H1 (cell line): ENCODE data around the gene POP5. TPM values are rescaled to one million over a fixed set of nuclear protein-coding genes. Genes with fewer than 3 reads are reported as not detected.

Experiments used
- CTCF ChIA-PET: fragments of 300-600 bp; sonication (Branson Sonifier 250); formaldehyde crosslinking; loops from one replicate; lab custom pipeline; 2021; ENCODE audit not compliant: partially characterized antibody; lab: Charles Lee
- POLR2A ChIA-PET: fragments of 300-600 bp; sonication (Branson Sonifier 250); formaldehyde crosslinking; loops from one replicate; lab custom pipeline; 2021; ENCODE audit warnings: inconsistent platforms; ENCODE audit not compliant: partially characterized antibody; lab: Charles Lee
- DNase-seq, 2 experiments: peaks; one replicate each; pipeline versions ENCODE4 v3.0.0 to v3.0.0-alpha.2; 2010 to 2022; ENCODE audit warnings: low spot score in 2 of 2, low read depth in 1 of 2, mixed read lengths in 1 of 2
- FAIRE-seq: peaks from 2 replicates; lab custom pipeline; 2011; peaks lifted over from hg19 to GRCh38; lab: Jason Lieb, UNC
- H2AFZ ChIP-seq: 2 replicates; pipeline ENCODE4 v1.8.1; 2012; ENCODE audit warnings: low read length, inconsistent platforms
- H2AK5ac ChIP-seq: 2 replicates; pipeline ENCODE4 v1.6.1; 2013; ENCODE audit warnings: low read depth, low read length
- H2BK120ac ChIP-seq: replicated peaks from 2 replicates; pipeline ENCODE3; 2013; ENCODE audit warnings: low read depth, low read length, inconsistent platforms
- H2BK12ac ChIP-seq: 2 replicates; pipeline ENCODE4 v1.6.1; 2013; ENCODE audit warnings: low read depth, low read length
- H2BK15ac ChIP-seq: 2 replicates; pipeline ENCODE4 v1.6.1; 2013; ENCODE audit warnings: low read length
- H2BK20ac ChIP-seq: 2 replicates; pipeline ENCODE4 v1.6.1; 2013; ENCODE audit warnings: low read length
- H2BK5ac ChIP-seq: 2 replicates; pipeline ENCODE4 v1.6.1; 2013; ENCODE audit warnings: low read depth, low read length
- H3K14ac ChIP-seq: 2 replicates; pipeline ENCODE4 v1.6.1; 2013; ENCODE audit warnings: inconsistent platforms; ENCODE audit not compliant: insufficient read length
- H3K18ac ChIP-seq: 2 replicates; pipeline ENCODE4 v1.6.1; 2013; ENCODE audit warnings: low read length; ENCODE audit errors: extremely low read depth
- H3K23ac ChIP-seq: 2 replicates; pipeline ENCODE4 v1.6.1; 2013; ENCODE audit warnings: inconsistent platforms; ENCODE audit not compliant: insufficient read length
- H3K23me2 ChIP-seq: 2 replicates; pipeline ENCODE4 v1.6.1; 2013; ENCODE audit warnings: low read depth, low read length
- H3K27ac ChIP-seq: 2 replicates; pipeline ENCODE4 v1.6.1; 2011; ENCODE audit warnings: low read depth, low read length, inconsistent platforms
- H3K27me3 ChIP-seq, 4 experiments: replicated peaks in 1 of 4; 1 replicate in 1 of 4; 2 replicates in 3 of 4; pipeline versions ENCODE4 v1.6.1 to v1.8.1; 2011 to 2013; ENCODE audit warnings: low read length in 3 of 4, mild to moderate bottlenecking in 3 of 4, inconsistent platforms in 2 of 4, mixed read lengths in 2 of 4, moderate library complexity in 1 of 4; ENCODE audit not compliant: control insufficient read depth in 3 of 4, insufficient read depth in 3 of 4; ENCODE audit errors: extremely low read depth in 1 of 4
- H3K36me3 ChIP-seq, 4 experiments: 2 replicates each; pipeline versions ENCODE4 v1.6.1 to v1.8.1; 2011 to 2013; ENCODE audit warnings: mild to moderate bottlenecking in 4 of 4, low read length in 3 of 4, moderate library complexity in 2 of 4, control low read depth in 1 of 4, inconsistent platforms in 1 of 4; ENCODE audit not compliant: insufficient read depth in 4 of 4, control insufficient read depth in 2 of 4
- H3K4ac ChIP-seq: replicated peaks from 2 replicates; pipeline ENCODE3; 2013; ENCODE audit warnings: low read length, low read depth, mixed read lengths, inconsistent platforms; ENCODE audit not compliant: insufficient read length
- H3K4me1 ChIP-seq, 4 experiments: replicated peaks in 1 of 4; 1 replicate in 1 of 4; 2 replicates in 3 of 4; pipeline versions ENCODE4 v1.6.1 to v1.8.1; 2011 to 2013; ENCODE audit warnings: low read length in 3 of 4, inconsistent platforms in 2 of 4, mixed read lengths in 1 of 4; ENCODE audit not compliant: insufficient read depth in 4 of 4, control insufficient read depth in 3 of 4
- H3K4me2 ChIP-seq, 2 experiments: 2 replicates each; pipeline versions ENCODE4 v1.6.1 to v1.8.1; 2011 to 2013; ENCODE audit warnings: low read depth in 2 of 2, low read length in 2 of 2, control low read depth in 1 of 2, inconsistent platforms in 1 of 2, mild to moderate bottlenecking in 1 of 2; ENCODE audit not compliant: insufficient read depth in 1 of 2
- H3K4me3 ChIP-seq, 4 experiments: fragments of 200-600, 300-600 bp in 1 of 4; sonication (generic), shearing (Covaris generic), sonication (Bioruptor Twin) in 1 of 4; 2 replicates each; pipeline versions ENCODE4 v1.5.1 to v1.8.1; 2011 to 2016; ENCODE audit warnings: low read length in 4 of 4, low read depth in 3 of 4, control low read depth in 2 of 4, inconsistent platforms in 2 of 4, mild to moderate bottlenecking in 2 of 4, mixed read lengths in 1 of 4, moderate library complexity in 1 of 4; ENCODE audit not compliant: insufficient read depth in 2 of 4; ENCODE audit errors: extremely low read depth in 1 of 4
- H3K56ac ChIP-seq: replicated peaks from 2 replicates; pipeline ENCODE3; 2013; ENCODE audit warnings: low read depth, mild to moderate bottlenecking, mixed read lengths, low read length, inconsistent platforms; ENCODE audit not compliant: insufficient read length
- H3K79me1 ChIP-seq: 2 replicates; pipeline ENCODE4 v1.6.1; 2013; ENCODE audit warnings: low read depth, low read length, control low read depth
- H3K79me2 ChIP-seq, 2 experiments: 2 replicates each; pipeline versions ENCODE4 v1.6.1 to v1.8.1; 2012 to 2013; ENCODE audit warnings: low read length in 2 of 2, mild to moderate bottlenecking in 2 of 2, inconsistent platforms in 1 of 2; ENCODE audit not compliant: insufficient read depth in 2 of 2, control insufficient read depth in 1 of 2
- H3K9ac ChIP-seq, 4 experiments: replicated peaks in 1 of 4; 1 replicate in 1 of 4; 2 replicates in 3 of 4; pipeline versions ENCODE4 v1.6.1 to v1.8.1; 2011 to 2013; ENCODE audit warnings: low read depth in 3 of 4, low read length in 3 of 4, control low read depth in 2 of 4, mild to moderate bottlenecking in 2 of 4, moderate library complexity in 2 of 4, inconsistent platforms in 1 of 4; ENCODE audit errors: extremely low read depth in 1 of 4
- H3K9me3 ChIP-seq, 2 experiments: 2 replicates each; pipeline versions ENCODE4 v1.6.1 to v1.8.1; 2012 to 2013; ENCODE audit warnings: mild to moderate bottlenecking in 2 of 2, moderate library complexity in 2 of 2, control low read depth in 1 of 2, inconsistent platforms in 1 of 2, low read depth in 1 of 2, low read length in 1 of 2, mixed read lengths in 1 of 2; ENCODE audit not compliant: insufficient read depth in 2 of 2
- H4K20me1 ChIP-seq, 2 experiments: replicated peaks in 1 of 2; 2 replicates each; pipeline versions ENCODE3 to v1.8.1; 2011 to 2013; ENCODE audit warnings: inconsistent platforms in 2 of 2, low read length in 2 of 2, mild to moderate bottlenecking in 1 of 2; ENCODE audit not compliant: insufficient read depth in 2 of 2, control insufficient read depth in 1 of 2
- H4K5ac ChIP-seq: 2 replicates; pipeline ENCODE4 v1.6.1; 2013; ENCODE audit warnings: low read length, low read depth, mixed read lengths, inconsistent platforms; ENCODE audit not compliant: insufficient read length
- H4K8ac ChIP-seq: 2 replicates; pipeline ENCODE4 v1.8.0; 2013; ENCODE audit warnings: mild to moderate bottlenecking, moderate library complexity, low read length, inconsistent platforms; ENCODE audit not compliant: insufficient read depth; ENCODE audit errors: extremely low read depth
- H4K91ac ChIP-seq: replicated peaks from 2 replicates; pipeline ENCODE3; 2013; ENCODE audit warnings: low read length, mixed read lengths, inconsistent platforms; ENCODE audit not compliant: insufficient read length
- CBX5 ChIP-seq: fragments of 300-800, 300-1000 bp; sonication (generic); IDR thresholded peaks from 2 replicates; pipeline ENCODE4 v1.7.1; 2016; ENCODE audit warnings: antibody characterized with exemption, low read length, low read depth
- CEBPB ChIP-seq: IDR thresholded peaks from 2 replicates; pipeline ENCODE4 v1.6.1; 2012; ENCODE audit warnings: low read depth, low read length
- CTCF ChIP-seq, 3 experiments: IDR thresholded peaks; 1 replicate in 2 of 3; 2 replicates in 1 of 3; pipeline versions ENCODE4 v1.5.1 to v1.6.1; 2011; ENCODE audit warnings: low read length in 3 of 3, mild to moderate bottlenecking in 3 of 3, inconsistent platforms in 2 of 3, low read depth in 1 of 3, moderate library complexity in 1 of 3; ENCODE audit not compliant: insufficient read depth in 1 of 3; ENCODE audit errors: control extremely low read depth in 1 of 3
- GTF2F1 ChIP-seq: IDR thresholded peaks from 2 replicates; pipeline ENCODE4 v1.6.1; 2012; ENCODE audit warnings: low read depth, low read length, improper control_type of control experiment, borderline replicate concordance
- MAFK ChIP-seq: IDR thresholded peaks from 2 replicates; pipeline ENCODE4 v1.6.1; 2012; ENCODE audit warnings: low read depth, mild to moderate bottlenecking, improper control_type of control experiment, low read length
- POLR2A ChIP-seq, 2 experiments: IDR thresholded peaks; 1 replicate in 1 of 2; 2 replicates in 1 of 2; pipeline ENCODE4 v1.6.1; 2011; ENCODE audit warnings: low read depth in 2 of 2, low read length in 2 of 2, mild to moderate bottlenecking in 2 of 2; ENCODE audit errors: control extremely low read depth in 1 of 2
- POU5F1 ChIP-seq: IDR thresholded peaks from 2 replicates; pipeline ENCODE4 v1.6.1; 2011; ENCODE audit warnings: low read depth, mild to moderate bottlenecking, low read length, moderate library complexity
- SAP30 ChIP-seq: fragments of 300-600 bp; sonication (generic); IDR thresholded peaks from 2 replicates; pipeline ENCODE4 v1.7.1; 2012; ENCODE audit warnings: low read length, moderate library complexity, mild to moderate bottlenecking, inconsistent platforms; ENCODE audit not compliant: insufficient read depth, insufficient replicate concordance
- WGBS, 2 experiments: shearing (Covaris generic) in 1 of 2; methylation state at CpG; one replicate each; pipeline versions ENCODE4 v1.1.6 to v1.1.7; 2013 to 2015; ENCODE audit warnings: low lambda C conversion rate in 2 of 2, mixed read lengths in 2 of 2, inconsistent platforms in 1 of 2, low coverage in 1 of 2, missing lambda C conversion rate in 1 of 2; ENCODE audit not compliant: insufficient replicate concordance in 2 of 2, insufficient coverage in 1 of 2, insufficient read length in 1 of 2; ENCODE audit errors: extremely low coverage in 1 of 2, missing lambda C conversion rate in 1 of 2; 5-methylcytosine and 5-hydroxymethylcytosine counted together
- polyA plus RNA-seq, 7 experiments: library from polyadenylated mRNA; depleted of rRNA in 3 of 7; stranded (reverse) in 5 of 7; unstranded in 2 of 7; fragments of >200 nt in 5 of 7; fragments of 200-250 nt in 2 of 7; gene quantifications; 1 replicate in 5 of 7; 2 replicates in 1 of 7; 4 replicates in 1 of 7; pipeline versions ENCODE4 v1.2.1 to v1.2.3, GENCODE V29; 2011 to 2013; ENCODE audit warnings: missing spikeins in 2 of 7, mixed read lengths in 2 of 7
- total RNA-seq: library from RNA; stranded (reverse); fragmentation: NEBNext Ultra II Directional; extraction: Animal tissue kit (Norgen Biotek cat#: 25700); gene quantifications from 2 replicates; pipeline ENCODE4 v1.2.1, GENCODE V29; 2021
- TF ChIP-seq, protein P1 (sequence below): IDR thresholded peaks from 2 replicates; pipeline ENCODE4 v1.6.1; 2011; ENCODE audit warnings: low read length, improper control_type of control experiment

POP5 gene
- total and polyA plus RNA-seq, 2 of the 8 experiments (the other 6 are each of a cell fraction or from before 2014, with no cell fraction given): 59.7 to 124 TPM

- Histone ChIP-seq H4K20me1 (peaks cover 0 to 3% of the 10 kb centered on the region in 2 experiments), H3K36me3 (peaks cover 16 to 28% (median 22%) of the 10 kb centered on the region in 4 experiments; a peak in 7 of 8 replicates), H3K9ac (no peak overlapping the region), H3K14ac (no peak overlapping the region), H2BK15ac (no peak overlapping the region), H3K79me1 (no peaks in the 10 kb centered on the region), H3K18ac (no peak overlapping the region), H2BK120ac (no peak overlapping the region), H3K79me2 (peaks cover 0 to 3% of the 10 kb centered on the region in 2 experiments; a peak in 1 of 4 replicates), H3K23ac (no peak overlapping the region), H4K5ac (no peak overlapping the region), H3K4ac (no peak overlapping the region), H4K91ac (no peak overlapping the region), H2AK5ac (no peak overlapping the region), H3K9me3 (no peaks in the 10 kb centered on the region), H3K56ac (no peak overlapping the region), H4K8ac (no peak overlapping the region), H3K23me2 (peaks cover 6% of the 10 kb centered on the region), H2BK20ac (no peak overlapping the region), H2BK12ac (no peak overlapping the region), H3K27me3 (peaks cover 0 to 3% (median 1%) of the 10 kb centered on the region in 4 experiments; a peak in 1 of 7 replicates), H3K4me1 (peaks cover 0 to 3% (median 1%) of the 10 kb centered on the region in 4 experiments; a peak in 4 of 7 replicates), H2AFZ (no peak overlapping the region; the same call in 1 of the 2 replicates), H3K4me2 (peak overlapping the region; percentile 78 to 93), H3K4me3 (peak overlapping the region in 3 of 4 experiments; percentile 86 to 87 (median 87); a peak in 6 of 8 replicates), H3K27ac (no peak overlapping the region), H2BK5ac (no peak overlapping the region)
- DNase-seq: no peak
- WGBS, 2 experiments: 69% methylated on average over 9 of the region's 9 CpGs; no CpG with 5 or more reads in 1 of the 2 experiments
- FAIRE-seq: no peak
- ChIA-PET POLR2A (interaction anchor here (0.6 to 2.5 kb wide), 12 partner anchors 10 to 997 kb away, joined by 3 to 20 read pairs (median 5); partner anchors contain the start of genes DYNLL1, GATC, TRIAP1 and UNC119B), CTCF (interaction anchor here (1.0 to 8.3 kb wide), 28 partner anchors 10 to 643 kb away, joined by 3 to 111 read pairs (median 6); partner anchors contain the start of genes ACADS and C12orf43)
- no peak for TF ChIP-seq CTCF (IDR thresholded peaks at IDR 0.05; ENCODE audit: control extremely low read depth in 1 of 3, insufficient read depth in 1 of 3, low read depth in 1 of 3, low read length in 3 of 3)
- no peak for TF ChIP-seq GTF2F1
- no peak for TF ChIP-seq POU5F1
- no peak for TF ChIP-seq POLR2A (IDR thresholded peaks at IDR 0.05; ENCODE audit: control extremely low read depth in 1 of 2, low read depth in 2 of 2, low read length in 2 of 2)
- TF ChIP-seq, protein P1, sequence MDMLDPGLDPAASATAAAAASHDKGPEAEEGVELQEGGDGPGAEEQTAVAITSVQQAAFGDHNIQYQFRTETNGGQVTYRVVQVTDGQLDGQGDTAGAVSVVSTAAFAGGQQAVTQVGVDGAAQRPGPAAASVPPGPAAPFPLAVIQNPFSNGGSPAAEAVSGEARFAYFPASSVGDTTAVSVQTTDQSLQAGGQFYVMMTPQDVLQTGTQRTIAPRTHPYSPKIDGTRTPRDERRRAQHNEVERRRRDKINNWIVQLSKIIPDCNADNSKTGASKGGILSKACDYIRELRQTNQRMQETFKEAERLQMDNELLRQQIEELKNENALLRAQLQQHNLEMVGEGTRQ: no peak
- TF ChIP-seq MAFK: no peak
- no peak for TF ChIP-seq CBX5
- no peak for TF ChIP-seq SAP30
- no peak for TF ChIP-seq CEBPB
Measured at GRCh38 chr12:120581998-120582397, 796 bp upstream of the POP5 start.
